NB4 (cell line): ENCODE results near the gene LARP4B.

ENCODE experiments used
- CTCF ChIP-seq: IDR thresholded peaks from one replicate; pipeline ENCODE4 v1.5.1; 2012; ENCODE audit warnings: low read depth, low read length
- MAX ChIP-seq: IDR thresholded peaks from 2 replicates; pipeline ENCODE4 v1.6.1; 2011; ENCODE audit warnings: low read depth, low read length
- MYC ChIP-seq: IDR thresholded peaks from 2 replicates; pipeline ENCODE4 v1.6.1; 2011; ENCODE audit warnings: low read depth, low read length
- POLR2A ChIP-seq: IDR thresholded peaks from 2 replicates; pipeline ENCODE4 v1.6.1; 2011; ENCODE audit warnings: mild to moderate bottlenecking; ENCODE audit not compliant: insufficient read length; ENCODE audit errors: extremely low read depth

- no peak for TF ChIP-seq CTCF
- no peak for TF ChIP-seq MAX
- no peak for TF ChIP-seq MYC
- no peak for TF ChIP-seq POLR2A
Observed at GRCh38 chr10:822661-823367, 108.7 kb downstream of the LARP4B start.
